HG03095 (cell line): ENCODE measurements around the gene KCNH8.
"Not testable (repeated sequence)": the region's sequence is repeated elsewhere in the genome, so short reads cannot be mapped to it uniquely, and the experiment has no call there.

Experiments
- ATAC-seq: cut with Tn5 transposase; IDR thresholded peaks from one replicate; pipeline ENCODE4 v1.9.1; 2021; ENCODE audit warnings: moderate library complexity; ENCODE audit not compliant: unreplicated experiment

The KCNH8 gene

DNA sequence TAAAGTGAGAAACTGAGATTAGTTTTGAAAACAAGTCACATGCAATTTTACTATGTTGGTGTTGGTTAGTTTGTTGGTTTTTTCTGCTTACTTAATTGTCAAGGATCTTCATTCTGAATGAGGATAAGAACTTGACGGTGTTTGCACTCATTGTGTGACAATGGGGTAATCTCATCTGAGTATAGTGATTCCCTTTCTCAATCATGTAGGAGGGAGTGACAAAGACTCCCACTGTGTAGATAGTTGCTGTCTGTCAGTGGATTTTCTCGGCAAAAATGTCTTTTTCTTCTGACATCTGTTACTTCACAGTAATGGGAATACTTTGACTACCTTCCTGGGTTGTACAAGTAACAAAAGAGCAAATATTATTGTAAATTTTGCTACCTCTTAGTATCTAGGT is 23.5 kb downstream of the KCNH8 start:
- ATAC-seq: no peak

DNA sequence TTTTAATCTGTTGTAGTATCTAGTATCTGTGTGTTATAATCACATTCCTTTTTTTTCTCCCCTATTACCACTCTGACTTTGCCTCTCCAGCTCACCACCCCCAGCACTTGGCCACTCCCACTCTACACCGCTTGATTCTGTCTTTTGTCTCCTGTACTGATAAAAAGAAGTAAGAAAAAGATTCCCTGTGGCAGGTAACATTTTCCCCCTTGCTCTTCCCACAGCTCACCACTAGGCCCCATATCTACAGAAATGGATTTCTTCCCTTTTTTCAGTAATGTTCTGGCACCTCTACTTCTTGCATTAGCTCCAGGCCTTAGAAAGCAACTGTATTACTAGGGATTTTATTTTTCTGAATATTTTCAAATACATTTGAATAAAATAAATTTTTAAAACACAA is 25.6 kb downstream of the KCNH8 start:
- no peak for ATAC-seq

DNA sequence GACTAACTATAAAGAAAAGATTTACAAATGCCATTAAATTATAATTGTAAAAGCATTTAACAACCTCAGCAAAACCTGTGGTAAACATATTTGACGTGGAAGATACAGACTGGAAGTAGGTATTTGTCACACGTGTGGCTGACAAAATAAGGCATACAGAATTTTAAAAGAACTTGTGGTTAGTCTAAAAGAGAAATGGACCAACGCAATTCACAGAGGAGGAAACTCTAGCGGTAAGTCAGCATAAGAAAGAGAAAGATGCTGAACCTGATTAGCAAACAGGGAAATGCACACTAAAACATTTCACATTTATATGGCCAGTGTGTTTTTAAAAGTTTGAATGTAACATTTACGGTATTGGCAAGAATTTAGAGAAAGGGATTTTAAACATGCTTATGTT is 35.3 kb downstream of the KCNH8 start:
- ATAC-seq: no peak

DNA sequence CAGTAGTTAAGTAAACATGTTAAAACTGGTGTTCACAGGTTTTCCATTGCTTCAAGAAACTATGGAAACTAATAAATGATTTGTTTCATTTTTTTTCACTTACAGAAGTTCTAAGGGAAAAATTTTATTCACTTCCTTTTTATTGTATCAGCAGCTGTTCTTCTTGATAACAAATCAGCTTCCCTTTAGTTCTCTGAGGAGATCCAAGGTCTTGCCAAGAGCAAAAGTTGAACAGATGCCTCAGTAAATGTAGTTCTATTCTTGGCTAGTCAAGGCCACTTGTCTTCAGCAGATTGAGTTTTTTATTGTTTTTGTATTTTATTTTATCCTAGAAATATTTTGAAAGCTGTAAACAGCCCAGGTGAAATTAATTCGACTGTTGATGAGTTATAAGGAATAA is 41.8 kb downstream of the KCNH8 start:
- no peak for ATAC-seq

DNA sequence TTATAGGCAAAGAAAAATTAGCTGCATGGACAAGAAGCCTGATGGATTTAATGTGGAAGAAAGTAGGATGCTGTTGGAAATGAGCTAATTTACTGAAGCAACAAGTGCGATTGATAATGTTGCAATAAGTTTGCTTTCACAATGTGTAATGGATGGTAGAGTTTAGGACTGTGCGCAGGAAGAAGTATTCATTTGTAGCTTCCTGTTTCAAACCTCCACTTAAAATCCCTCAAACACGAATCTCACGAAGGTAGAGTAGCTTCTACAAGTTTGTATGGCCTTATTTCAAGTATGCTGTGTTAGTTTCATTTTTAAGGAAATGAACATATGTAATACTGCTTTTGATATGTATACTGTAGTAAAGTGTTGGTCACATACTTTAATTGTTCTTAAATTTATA is 42.3 kb downstream of the KCNH8 start:
- peak; percentile 79 for ATAC-seq

DNA sequence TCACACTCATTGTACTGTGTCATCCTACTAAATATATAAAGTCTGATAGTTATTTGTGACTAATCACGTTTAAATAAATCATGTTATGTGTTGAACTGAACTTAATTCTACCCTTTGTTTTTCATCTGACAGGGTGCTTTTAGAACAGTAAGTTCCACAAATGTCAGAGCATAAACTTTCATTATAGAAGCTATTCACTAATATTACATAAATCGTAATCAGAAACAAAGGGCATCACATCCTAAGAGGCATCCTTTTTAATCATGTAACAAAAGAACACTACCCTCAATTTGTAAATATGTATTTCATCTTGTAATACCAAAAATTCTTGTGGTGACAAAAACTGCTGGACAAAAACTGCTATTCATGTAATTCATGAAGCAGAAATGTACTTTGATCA is 50.8 kb downstream of the KCNH8 start:
- ATAC-seq: no peak

DNA sequence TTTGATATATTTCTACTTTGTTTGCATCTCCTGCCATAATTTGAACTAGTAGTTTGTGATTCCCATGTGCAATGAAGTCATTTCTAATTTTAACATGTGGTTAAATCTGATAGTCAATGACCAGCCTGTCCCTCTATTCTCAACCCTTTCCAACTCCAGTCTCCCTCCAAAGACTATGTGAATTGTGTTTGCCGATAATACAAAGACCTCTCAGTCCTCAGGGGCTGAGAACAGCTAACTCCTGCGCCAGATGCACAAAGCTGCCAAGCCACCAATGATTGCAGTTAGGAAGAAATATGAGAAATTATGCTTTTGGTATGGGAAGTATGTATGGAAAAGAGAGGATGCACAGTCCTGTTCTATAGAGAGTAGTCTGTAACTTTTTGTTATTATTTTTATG is 54.0 kb downstream of the KCNH8 start:
- no peak for ATAC-seq

DNA sequence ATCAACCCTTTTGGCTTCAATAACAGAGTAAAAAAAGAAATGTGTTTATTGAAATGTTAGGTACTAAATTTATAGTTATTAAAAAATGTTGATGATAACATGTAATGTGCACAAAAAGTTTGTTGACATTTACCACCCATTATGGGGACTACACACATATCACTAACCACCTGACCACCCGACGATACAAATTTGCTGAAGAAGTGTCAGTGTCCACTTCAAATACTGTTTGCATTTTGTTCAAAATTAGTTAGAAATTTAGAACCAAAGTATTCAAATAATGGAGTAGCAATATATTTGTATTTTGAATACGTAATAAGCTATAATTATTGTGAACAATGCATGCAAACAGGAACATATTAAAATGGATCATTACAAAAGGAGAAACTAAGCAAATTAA is 54.4 kb downstream of the KCNH8 start:
- ATAC-seq: no peak

DNA sequence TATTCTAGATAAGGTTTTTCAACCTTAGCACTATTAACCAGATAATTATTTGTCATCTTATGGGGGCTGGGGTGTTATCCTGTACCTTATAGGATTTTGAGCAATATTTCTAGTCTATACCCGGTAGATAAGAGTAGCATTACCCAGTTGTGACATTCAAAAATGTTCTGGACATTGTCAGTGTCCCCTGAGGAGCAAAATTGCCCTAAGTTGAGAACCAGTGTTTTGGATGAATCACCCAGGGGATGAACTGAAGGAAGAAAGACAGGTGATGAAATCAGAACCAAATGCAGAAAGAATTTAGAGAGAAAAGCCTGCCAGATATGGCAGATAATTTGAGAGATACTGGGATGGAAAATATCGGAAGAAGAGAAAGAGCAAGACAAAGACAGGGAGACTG is 58.2 kb downstream of the KCNH8 start:
- ATAC-seq: no peak

DNA sequence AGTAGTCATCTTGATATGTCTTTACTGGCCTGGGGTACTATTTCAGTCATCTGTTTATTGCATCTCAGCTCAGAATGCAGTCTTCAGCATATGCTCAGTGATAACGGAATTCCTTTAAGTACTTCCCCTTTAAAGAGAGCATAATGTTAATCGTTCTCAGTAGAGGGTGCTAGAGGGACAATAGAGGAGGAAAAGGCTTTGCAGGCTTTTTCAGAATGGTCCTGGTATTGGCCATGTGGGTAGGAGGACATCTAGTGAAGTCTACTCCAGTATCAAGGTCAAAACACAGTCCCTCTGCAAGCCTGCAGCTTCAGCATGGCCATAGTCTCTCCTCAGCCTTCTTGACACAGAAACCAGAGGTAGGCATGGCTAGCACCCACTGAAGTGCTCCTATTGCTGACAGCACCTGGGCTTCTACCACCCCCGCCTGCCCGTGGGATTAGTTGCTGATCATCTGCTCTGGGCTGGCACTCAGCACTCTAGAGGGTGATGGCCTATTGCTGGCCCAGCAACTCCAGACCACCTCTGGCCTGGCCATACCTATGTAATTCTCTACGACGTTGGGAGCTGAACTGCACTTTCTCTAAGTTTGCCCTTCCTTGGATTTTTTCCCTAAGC is 65.4 kb downstream of the KCNH8 start:
- ATAC-seq: no peak

DNA sequence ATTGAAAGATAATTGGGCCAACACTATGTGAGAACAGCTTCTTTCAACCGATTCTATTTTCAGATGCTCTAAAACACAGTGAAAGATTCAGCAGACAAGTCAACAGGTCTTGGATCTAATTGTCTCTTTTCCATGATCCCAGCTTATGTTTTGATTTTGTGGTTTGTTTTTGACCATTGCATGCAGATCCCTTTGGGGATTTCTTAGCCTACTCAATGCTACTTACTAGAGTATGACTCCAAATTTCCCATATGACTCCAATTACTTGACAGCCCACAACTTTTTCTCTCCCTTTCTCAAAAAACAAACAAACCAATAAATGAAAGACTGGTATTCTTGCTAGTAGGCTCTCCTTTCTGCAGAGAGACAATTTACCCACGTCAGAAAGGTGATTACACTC is 67.1 kb downstream of the KCNH8 start:
- ATAC-seq: no peak

DNA sequence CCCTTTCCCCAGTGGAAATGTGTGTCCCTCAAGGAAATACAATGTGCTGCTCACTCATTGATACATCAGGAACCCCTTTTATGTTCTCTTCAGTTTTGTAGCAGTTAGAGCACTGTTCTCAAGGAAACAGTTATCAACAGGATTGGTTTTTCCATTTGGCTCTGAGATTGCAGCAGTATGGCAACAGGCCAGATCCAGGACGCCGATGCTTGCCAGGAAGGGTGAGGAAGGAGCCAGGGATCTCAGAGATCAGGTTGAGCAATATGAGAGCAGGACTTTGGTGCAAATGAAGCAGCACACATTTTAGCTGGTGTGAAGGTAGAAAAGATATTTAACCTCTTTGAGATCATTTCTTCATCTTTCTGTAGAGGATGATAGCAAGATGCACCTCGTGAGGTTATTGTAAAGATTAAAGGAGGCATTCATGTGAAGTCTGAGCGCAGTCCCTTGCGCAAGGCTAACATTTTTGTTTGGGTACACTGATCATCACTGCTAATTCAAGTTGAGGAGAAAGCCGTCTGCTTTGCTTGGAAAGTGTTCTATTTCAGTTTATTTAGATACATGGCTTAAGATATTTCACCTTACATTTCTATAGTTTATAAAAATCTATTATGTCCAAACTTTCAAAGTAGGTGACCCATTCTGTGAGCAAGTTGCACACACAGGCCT is 68.5 kb downstream of the KCNH8 start:
- ATAC-seq: no peak

DNA sequence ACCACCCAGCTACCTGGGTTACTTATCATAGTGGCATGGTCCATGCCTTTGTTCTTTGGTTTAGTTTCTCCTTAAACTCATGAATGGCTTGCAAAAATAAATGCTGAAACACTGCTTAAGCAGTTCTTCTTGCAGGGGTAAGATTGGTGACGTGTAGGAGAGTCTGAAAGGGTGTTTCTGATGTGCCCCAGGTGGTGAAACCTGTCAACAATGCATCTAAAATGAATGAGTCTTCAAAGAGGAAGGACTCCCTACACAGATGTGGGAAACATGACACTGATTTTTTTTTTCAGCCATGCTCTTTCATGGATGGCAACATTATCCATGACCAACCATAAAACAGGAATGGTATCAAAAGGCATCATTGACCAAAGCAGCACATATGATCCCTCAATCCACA is 72.0 kb downstream of the KCNH8 start:
- ATAC-seq: no peak

DNA sequence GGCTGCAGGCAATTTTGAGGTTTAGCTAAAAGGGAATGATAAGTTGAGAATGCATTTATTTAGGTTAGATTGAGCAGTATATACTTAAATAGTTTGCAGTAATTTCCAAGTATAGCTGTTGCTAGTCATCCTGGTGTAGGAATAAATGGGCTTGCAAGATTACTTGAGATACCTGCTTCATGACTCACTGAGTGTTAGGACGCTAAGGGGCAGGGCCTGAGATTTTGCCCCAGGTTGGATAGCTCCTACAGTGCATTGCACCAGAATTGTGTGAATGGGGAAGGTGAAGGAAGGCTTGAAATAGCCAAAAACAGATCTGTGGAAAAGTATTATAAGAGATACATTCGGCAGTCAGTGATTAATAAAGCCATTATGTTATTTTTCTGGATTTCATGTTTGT is 72.8 kb downstream of the KCNH8 start:
- no peak for ATAC-seq

DNA sequence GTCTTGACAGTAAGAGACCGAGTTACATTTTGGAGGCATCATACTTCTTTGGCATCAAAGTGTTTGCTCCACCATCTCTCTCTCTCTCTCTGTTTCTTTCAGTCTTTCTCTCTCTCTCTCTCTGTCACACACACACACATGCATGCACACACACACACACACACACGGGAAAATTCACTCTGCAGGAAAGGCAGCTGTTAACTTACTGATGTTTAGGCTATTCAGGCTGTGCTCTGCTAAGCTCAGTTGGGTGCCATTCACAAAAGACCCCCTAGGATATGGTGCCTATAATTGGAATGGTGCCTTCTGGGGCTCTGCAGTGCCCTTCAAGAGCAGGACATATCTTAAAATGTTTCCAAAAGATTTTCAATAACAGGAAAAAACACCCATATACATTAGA is 78.2 kb downstream of the KCNH8 start:
- ATAC-seq: no peak

DNA sequence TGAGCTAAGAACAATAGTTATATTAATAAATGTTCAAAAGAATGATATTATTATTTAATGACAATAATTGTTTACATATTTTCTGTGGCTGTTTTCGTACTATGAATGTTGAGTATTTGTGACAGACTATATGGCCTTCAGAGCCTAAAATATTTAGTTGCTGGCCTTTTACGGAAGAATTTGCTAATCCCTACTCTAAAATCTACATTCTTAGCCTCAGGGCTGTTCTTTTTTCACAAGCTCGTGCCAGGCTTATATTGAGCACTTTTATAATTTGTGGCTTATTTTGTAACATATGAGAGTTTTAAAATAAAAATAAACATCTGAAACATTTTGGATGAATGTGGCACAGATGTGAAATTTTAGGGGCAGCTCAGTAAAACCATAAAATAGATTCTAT is 79.9 kb downstream of the KCNH8 start:
- no peak for ATAC-seq

DNA sequence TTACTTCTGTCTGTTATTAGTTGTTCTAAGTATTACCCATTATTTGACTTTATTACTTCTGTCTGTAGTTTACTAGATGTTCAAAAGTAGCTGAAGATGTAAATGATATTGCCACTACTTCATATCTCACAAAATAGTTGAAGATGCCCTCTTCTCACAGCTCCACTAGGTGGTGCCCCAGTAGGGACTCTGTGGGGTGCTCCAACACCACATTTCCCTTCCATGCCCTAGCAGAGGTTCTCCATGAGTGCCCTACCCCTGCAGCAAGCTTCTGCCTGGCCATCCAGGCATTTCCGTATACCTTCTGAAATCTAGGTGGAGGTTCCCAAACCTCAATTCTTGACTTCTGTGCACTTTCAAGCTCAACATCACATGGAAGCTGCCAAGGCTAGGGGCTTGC is 80.8 kb downstream of the KCNH8 start:
- no peak for ATAC-seq

DNA sequence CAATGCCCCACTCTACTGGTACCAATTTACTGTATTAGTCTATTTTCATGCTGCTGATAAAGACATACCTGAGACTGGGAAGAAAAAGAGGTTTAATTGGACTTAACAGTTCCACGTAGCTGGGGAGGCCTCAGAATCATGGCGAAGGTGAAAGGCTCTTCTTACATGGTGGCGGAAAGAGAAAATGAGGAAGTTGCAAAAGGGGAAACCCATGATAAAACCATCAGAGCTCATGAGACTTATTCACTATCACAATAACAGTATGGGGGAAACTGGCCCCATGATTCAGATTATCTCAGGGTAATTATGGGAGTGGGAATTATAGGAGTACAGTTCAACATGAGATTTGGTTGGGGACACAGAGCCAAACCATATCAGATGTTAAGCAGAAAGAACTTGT is 81.6 kb downstream of the KCNH8 start:
- ATAC-seq: peak; percentile 69

DNA sequence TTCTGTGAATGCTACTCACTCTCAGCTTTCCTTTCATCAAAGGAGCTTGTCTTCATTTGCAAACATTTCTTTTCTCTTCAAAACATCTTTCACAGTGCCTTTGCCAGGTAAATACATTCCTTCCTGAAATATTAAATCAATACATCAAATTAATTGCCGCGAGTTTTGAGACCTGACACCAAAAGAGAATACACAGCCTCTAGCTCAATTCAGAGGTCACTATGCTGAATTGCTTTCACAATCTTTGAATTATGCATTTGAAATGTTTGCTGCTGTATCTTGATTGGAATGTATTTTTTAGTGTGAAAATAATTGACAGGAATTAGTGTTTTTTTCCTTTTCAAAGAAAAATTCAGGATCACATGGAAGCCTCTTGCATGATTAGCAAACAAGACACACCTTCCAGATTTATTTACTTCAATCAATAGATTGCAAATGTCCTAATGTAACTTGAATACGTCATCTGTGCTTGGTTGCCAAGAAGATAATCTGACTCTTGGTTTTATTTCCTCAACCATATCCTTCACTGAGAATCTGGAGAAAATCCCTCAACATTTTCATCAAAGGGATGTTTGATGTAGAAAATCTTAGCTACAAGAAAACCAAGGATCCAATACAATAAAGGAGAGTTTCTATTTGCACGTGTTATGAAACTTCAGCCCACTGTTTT is 83.6 kb downstream of the KCNH8 start:
- no peak for ATAC-seq

DNA sequence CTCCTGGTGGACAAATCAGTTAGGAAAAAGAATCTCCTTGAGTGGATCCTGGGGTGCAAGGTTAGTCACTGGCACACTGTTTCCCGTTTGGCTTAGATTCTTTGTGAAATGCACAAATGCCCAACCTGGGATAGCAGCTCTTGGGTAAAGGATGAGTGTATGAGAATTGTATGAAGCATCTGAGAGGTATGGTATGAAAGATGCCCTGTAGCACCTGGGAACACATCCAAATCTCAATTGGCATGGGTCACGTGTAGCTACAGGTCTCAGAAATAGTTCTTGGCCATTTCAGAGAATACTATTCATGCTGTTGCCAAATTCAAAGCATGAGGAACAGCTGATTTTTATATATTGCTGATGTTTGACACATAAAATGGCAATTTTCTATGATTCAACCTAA is 84.3 kb downstream of the KCNH8 start:
- ATAC-seq: no peak

DNA sequence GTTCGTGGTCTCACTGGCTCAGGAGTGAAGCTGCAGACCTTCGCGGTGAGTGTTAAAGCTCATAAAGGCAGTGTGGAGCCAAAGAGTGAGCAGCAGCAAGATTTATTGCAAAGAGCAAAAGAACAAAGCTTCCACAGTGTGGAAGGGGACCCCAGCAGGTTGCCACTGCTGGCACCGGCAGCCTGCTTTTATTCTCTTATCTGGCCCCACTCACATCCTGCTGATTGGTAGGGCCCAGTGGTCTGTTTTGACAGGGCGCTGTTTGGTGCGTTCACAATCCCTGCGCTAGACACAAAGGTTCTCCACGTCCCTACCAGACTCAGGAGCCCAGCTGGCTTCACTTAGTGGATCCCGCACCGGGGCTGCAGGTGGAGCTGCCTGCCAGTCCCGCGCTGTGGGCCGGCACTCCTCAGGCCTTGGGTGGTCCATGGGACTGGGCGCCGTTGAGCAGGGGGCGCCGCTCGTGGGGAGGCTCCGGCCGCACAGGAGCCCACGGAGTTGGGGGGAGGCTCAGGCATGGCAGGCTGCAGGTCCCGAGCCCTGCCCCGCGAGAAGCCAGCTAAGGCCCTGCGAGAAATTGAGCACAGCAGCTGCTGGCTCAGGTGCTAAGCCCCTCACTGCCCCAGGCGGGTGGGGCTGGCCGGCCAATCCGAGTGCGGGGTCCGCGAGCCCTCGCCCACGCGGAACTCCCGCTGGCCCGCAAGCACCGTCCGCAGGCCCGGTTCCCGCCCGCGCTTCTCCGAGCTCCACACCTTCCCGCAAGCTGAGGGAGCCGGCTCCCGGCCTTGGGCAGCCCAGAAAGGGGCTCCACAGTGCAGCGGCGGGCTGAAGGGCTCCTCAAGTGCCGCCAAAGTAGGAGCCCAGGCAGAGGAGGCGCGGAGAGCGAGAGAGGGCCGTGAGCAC is 85.8 kb downstream of the KCNH8 start:
- not testable (repeated sequence) for ATAC-seq

DNA sequence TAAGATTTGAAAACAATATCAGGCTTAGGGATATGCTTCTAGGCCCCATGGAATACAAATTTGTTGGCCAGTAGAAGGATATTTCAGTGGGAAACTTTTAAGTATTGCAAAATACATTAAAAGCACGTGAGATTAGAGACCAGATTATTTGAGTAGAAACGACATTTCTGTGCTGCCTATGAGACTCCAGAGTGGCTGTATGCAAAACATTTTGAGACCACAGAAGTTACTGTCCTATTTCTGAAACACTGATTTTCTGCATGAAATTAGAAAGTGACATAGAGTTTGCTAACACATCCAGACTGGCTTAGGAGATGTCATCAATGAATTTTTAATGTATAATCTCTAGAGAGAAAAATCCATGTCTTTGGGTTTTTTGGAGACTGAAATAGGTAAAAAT is 99.8 kb downstream of the KCNH8 start:
- no peak for ATAC-seq
